ENCODE data around the gene ROBO3.

ROBO3 gene

DNA sequence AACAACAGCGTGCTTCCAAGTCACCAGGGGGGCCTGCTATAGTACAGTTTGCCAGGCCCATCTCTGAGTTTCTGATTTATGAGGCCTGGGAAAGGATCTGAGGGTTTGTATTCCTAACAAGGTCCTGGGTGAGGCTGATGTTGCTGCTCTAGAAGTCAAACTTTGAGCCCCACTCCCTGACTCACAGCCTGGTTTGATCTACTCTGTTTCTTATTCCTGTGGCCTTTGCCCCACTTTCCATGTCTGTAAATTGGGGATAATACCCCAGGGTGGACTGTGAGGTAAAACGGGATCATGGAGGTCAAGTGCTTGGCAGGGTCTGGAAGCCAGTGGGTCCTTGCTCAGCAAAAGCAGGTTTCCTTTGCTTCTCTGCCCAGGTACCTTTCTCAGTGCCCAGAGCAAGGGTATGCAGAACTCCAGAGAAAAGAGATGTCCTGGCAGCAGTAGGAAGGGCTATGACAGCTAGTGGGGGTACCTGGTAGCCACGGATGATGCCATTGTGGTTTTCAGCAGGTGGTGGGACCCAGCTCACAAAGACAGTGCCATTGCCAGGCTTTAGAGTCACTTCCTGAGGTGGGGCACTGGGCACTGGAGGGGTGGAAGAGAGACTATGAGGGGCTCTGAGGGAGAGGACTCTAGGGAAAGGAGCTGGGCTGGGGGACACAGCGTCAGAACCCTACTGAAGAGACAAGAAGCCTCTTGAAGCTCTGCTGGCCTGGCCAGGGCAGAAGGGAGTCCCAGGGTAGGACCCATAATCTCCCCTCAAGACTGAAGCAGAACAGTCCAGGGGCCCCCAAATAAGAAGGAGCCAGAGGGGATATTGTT lies 29.6 kb downstream of the ROBO3 start:
- no peak for DNase-seq

DNA sequence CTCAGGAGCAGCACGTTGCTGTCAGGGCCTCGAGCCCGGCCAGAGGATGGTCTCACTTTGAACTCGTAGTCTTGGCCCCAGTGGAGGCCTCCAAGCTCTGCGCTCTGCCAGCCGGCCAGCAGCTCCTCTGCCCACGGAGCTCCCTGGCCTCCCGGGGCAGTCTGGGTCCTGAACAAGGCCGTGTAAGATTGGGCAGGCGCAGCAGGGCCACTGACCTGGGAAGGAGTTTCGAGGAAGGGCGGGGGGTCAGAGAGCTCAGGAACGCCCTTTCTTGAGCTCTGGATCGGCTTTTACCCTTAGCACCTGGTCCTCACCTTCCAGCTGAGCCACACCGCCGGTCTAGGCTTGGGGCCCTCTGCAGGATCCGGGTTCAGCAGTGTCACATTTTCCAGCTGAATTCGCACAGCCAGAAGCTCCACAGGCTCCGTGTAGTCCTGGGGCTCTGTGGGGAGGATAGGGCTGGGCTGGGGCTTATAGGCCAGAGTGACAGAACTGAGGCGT lies 30.3 kb downstream of the ROBO3 start:
- no peak for DNase-seq

DNA sequence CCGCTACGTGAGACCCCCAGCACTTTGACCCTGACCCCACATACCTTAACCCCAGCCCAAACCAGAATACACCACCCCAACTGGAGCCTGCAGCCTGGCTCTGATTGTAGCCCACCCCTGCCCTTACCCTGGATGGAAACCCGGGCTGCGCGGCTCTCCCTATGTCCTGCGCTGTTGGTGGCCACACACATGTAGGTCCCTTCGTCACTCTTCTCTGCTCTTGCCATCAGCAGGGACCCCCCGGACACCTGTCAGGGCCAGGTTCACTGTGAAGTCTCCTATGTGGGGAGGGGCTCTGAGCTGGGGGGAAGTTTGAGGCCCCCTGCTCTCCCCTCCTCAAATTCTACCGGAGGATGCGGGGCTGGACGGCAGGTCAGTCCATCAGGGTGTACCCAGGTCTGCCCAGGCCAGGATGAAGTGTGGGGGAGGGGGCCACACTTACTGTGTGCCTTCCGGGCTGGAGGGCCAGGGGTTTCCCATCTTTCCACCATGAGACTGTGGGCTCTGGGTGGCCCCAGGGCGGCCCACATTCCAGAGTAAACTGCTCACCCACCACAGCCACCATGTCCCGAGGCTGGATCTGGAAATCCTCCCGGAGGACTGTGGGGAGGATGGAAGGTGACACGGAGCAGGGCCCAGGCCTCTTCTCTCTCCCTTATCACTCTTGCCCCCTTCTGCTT lies 31.0 kb downstream of the ROBO3 start:
- DNase-seq, result no peak

DNA sequence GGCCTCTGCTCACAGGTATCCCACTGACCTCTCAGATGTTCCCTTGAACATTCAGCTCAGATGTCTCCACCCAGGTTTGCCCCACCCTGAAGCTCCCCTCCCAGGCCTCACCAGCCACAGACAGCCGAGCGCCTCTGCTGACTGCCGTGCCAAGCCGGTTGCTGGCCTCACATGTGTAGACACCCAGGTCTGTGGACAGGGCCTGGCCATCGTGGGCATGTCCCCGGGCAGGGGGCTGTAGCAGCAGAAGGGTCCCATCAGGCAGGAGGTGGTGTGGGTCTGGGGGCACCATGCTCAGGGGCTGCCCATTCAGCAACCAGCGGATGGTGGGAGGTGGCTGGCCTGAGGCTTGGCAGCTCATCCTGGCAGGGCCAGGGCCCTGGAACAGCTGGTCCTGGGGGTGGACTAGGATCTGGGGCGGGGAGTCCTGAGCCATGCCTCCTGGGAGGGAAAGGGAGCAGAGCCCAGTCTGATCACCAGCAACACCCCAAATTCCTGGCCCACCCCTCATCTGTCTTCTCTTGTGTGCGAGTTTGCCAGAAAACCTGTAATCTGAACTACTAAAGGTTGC lies 31.7 kb downstream of the ROBO3 start:
- DNase-seq, result no peak

DNA sequence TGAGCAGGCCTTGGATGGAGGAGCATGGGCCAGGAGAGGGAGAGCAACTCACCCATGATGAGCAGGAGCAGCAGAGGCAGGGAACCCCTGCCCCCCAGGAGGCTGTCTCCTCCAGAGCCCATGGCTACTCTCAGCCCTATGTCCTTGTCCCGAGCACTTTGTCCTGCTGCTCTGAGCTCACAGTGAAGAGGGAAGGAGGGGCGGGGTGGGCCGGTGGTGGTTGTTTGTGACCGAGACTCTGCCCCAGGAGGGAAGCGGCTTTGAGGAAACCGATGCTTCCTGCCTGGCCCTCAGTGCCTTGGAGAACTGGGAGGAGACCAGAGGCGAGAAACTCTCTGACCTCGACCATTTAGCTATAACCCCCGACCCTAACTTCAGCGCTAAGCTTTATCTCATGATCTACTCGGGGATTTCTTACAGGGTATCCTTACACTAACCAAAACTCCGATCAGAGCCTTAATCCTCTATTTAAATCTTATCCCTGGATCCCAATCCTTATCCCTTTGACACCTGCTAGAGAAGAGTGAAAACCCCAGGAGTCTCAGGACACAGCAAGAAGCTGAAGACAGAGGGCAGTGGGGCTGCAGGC lies 32.5 kb downstream of the ROBO3 start, which contains the start of gene ROBO4:
Gene ROBO4 (minus strand): TSS at position 192 of the 589 bp plus-strand sequence. CDS start 70 bp downstream, at position 122.
- DNase-seq, result no peak

DNA sequence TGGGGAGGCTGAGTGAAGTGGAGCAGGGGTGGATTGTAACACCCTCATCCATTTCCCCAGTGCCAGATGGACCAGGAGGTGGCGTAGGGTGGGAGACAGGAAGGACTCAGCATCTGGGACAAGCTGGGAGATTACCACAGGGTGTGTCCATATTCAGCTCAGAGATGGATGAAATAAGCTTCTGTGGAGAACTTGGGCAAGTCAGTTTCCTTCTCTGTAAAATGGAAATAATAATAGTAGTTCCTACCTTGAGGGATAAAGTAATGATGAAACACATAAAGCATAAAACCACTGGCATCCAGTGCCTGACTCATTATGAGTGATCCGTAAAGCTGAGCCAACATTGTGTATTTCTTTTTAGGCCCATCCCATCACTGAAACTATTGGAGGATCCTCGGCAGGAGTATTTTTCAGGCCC lies 33.0 kb downstream of the ROBO3 start:
- DNase-seq, result no peak

DNA sequence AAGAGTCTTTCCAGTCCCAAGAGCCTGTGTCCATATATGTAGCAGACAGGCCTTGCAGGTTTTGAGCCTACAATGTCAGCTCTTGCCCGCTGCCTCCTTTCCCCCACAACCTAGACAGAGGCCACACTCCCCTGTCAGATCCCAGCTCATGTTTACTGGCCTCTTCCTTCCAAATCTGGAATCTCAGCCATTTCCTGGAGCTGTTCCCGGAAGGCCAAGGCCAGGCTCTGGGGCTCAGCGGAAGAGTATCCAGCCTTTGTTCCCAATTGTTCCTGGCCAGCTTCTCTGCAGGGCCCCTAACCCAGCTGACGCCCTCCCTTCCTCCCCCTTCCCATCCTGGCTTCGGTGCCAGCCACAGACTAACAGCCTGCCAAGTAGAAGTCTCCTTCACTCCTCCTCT lies 33.5 kb downstream of the ROBO3 start:
- DNase-seq, result no peak

DNA sequence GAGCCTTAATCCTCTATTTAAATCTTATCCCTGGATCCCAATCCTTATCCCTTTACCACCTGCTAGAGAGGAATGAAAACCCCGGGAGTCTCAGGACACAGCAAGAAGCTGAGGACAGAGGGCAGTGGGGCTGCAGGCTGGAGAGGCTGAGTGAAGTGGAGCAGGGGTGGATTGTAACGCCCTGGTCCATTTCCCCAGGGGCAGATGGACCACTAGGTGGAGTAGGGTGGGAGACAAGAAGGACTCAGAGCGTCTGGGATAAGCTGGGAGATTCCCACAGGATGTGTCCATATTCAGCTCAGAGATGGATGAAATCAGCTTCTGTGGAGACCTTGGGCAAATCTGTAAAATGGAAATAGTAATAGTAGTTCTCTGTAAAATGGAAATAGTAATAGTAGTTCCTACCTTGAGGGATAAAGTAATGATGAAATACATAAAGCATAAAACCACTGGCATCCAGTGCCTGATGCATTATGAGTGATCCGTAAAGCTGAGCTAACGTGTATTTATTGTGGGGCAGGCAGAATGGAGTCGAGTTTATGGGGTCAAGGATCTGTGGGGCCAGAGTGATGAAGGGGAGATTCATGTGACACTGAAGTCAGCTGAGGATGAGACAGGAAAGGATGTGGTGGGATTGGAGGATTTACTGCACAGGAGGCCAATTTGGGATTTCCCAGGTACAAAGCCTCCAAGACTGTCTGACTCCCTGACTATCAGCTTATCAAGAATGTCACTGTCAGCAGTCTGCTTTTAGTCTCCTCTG lies 34.3 kb downstream of the ROBO3 start:
- no peak for DNase-seq

DNA sequence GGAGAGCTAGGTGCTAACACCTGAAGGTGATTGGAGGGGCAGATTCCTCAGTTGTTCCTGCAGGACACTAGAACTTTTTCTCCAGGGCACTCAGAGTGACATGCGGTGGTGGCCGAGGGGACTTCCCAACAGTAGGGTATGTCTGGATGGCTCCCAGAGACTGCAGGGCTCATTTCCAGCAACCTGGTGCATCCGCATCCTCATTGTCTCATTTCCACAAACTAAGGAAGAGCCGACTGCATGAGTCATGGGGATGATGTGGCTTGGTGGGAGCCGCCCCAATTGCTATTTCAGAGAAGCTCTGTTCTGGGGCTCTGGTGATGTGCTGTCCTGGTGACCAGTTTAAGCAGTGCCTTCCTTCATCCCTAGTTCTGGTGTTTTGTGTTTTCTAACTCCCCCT lies 35.2 kb downstream of the ROBO3 start:
- DNase-seq, result no peak

DNA sequence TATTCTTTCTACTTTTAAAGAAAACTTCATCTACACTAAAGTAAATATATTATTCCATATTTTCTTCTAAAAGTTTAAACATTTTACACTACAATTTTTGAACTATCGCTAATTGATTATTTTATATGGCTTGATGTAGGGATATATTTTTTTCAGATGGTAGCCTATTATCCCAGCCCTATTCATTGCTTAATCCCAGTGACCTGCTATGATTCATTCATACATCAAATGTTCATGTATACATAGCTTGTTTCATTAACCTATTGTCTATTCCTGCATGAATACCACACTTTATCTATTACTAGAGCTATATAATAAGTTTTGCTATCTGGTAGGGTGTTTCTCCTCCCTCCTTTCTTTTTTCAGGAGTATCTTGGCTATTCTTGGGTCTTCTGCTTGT lies 37.4 kb downstream of the ROBO3 start:
- no peak for DNase-seq

DNA sequence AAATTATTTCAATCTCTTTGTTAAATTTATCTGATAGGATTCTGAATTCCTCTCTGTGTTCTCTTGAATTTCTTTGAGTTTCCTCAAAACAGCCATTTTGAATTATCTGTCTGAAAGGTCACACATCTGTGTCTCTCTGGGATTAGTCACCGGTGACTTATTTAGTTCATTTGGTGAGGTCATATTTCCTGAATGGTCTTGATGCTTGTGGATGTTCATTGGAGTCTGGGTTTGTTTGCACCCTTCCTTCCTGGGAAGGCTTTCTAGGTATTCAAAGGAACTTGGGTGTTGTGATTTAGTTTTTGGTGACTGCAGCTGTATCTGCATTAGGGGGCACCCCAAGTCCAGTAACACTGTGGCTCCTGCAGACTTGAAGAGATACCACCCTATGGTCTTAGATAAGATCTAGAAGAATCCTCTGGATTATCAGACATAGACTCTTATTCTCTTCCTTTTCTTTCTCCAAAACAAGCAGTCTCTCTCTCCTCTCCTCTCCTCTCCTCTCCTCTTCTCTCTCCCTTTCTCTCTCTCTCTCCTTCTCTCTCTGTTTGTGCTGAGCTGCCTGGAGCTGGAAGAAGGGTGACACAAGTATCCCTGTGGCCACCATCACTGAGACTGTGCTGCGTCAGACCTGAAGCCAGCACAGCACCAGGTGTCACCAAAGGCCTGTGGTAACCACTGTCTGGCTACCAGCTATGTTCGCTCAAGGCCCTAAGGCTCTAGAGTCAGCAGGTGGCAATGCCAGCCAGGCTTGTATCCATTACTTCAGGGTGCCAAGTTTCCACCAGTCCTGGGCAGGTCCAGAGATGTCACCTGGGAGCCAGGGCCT lies 50.5 kb downstream of the ROBO3 start:
- no peak for DNase-seq

DNA sequence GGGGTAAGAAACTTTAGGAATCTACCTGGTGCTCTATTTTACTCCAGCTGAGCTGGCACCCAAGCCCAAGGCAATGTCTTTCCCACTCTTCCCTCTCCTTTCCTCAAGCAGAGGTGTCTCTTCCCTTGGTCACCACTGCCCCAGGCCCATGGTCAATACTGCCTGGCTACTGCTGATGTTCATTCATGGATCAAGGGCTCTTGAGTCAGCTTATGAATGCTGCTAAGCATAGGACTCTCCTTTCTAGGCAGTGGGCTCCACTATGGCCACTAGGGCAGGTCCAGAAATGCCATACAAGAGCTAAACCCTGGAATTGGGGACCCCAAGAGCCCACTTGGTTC lies 51.1 kb downstream of the ROBO3 start:
- DNase-seq, result no peak

DNA sequence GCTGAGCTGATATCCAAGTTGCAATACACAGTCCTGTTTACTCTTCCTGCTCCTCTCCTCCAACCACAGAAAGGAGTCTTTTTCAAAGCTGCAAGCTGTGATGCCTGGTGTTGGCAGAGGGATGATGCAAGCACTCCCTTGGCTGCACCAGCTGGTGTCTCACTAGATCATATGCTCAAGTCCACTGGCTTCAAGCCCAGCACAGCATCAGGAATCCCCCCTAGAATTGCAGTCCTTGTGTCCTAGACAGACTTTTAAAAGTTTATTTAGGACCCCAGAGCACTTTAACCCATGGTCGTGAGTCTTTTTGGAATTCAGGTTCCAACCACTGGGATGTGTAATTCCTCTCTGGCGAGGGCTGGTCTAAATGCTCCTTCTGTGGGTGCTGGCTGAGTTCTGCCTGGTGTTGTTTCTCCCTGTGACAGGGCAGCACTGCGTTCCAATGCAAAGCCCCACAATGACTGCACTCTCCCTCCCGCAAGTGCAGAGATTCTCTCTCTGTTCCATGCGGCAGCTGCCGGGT lies 51.9 kb downstream of the ROBO3 start:
- DNase-seq, result no peak

DNA sequence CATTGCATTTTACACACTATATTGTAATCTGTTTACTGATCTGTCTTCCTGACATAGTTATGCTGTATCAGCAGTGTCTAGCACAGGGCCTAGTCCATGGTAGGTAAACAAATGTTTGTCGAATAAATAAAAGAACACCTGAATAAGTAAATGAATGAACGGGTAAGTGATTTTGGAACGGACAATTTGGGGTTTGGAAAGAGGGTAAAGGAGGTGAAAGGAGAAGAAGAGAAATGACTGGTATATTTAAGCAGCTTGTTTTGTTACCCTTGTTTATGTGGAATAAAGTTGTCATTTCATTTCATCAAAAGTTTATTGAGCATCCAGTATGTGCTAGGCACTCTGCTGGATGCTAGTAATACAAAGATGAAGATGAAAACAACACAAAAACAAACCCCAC lies 53.7 kb downstream of the ROBO3 start, which contains the start of gene HEPN1:
Gene HEPN1 (plus strand): TSS at position 301 of the 400 bp plus-strand sequence.
- no peak for DNase-seq

DNA sequence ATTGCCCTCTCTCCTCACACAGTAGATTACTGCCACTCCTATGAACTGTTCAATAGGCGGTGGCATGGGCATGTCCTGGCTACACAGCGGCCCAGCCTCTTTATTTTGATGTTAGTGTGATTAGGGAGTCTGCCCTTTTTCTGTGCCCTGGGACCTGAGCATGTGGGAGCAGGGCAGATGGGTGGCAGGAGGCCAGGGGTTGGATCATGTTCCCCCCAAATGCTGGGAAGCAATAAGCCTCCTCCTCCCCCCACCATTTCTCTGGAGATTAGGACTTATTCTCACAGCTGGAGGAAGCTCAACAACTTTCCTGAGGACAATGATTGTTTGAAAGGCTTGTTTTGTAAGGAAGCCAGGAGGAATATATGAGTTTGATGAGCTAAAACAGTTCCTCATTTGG lies 54.7 kb downstream of the ROBO3 start:
- no peak for DNase-seq

DNA sequence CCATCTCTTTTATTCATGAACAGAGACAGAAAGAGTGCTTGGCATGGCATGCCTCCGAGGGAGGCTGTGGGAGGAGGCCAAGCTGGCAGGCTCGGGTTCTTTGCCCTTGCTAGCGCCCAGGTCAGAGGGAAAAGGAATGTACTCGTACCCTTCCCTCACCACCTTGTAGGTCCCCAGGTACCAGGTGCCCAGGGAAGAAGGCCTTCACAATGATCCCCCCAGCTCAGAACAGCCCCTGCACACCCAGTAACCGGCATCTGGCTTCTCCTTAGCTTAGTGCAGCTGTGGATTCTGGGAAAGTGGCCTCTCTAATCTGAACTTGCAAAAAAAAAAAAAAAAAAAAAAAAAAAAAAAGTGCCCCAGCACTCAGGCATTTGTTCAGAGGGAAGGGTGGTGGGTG lies 55.1 kb downstream of the ROBO3 start:
- no peak for DNase-seq

DNA sequence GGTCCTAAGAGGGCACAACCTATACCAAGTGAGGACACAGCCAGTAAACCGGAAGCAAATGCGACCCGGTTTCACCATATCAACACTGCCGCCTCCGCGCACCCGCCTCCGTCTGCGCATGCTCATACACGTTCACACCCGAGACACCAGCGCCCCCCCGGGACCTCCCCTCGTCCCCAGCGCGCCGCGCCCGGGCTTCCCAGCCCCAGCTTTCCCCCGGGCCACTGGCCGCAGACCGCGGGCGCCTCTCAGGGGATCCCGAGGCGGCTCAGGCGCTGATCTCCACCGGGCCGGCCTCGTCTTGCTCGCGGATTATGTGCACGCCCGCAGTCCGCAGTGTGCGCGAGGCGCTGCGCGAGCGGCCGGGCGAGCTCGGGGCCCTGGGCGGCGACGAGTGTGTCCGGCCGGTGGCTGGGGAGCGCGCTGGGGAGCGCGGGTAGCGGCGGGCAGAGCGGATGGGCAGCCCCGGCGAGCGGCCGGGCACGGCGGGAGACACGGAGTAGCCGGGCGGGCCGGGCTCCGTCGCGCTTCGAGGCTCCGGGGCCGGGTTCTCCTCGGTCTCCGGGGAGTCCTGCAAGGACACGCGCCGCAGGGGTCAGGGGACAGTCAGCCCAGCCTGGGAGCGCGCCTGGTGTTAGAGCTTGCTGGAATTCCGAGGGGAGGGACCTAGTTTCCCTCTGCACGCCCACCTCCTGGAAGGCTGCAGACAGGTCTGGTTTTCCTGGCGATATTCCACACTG lies 55.8 kb downstream of the ROBO3 start:
- no peak for DNase-seq

DNA sequence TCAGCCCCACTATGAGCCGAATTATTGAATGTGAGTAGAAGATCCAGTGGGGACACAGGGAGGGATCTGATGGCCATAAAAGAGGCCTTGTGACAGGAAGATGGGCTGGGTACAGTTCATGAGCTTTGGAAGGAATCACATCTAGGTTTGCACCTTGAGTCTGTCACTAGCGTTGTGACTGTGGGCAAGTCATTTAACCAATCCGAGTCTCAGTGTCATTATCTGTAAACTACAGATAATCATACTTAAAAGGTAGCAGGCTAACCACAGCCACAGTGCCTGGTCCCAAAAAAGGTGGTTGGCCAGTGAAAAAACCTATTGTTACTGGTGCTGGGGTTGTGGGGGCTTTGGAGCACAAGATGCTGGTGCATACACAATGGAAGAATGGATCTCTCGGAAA lies 57.6 kb downstream of the ROBO3 start:
- no peak for DNase-seq

DNA sequence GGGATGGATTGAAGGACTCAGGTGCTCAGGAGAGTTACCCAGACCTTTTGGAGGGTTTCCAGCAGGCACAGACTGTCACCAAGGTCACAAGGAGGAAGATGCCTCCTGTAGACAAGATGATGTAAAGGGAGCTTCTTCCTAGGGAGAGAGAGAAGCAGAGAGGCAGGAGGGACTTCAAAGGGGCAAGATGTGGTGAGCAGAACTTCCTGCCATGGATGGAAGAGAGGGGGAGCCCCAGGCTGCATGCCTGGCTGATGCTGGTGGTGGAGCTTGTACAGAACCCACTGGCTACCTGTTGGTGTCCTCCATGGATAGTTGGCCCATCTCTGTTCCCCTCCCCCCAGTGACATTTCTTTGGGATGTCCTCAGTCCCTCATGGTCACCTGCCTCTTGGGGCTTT lies 58.1 kb downstream of the ROBO3 start:
- no peak for DNase-seq

DNA sequence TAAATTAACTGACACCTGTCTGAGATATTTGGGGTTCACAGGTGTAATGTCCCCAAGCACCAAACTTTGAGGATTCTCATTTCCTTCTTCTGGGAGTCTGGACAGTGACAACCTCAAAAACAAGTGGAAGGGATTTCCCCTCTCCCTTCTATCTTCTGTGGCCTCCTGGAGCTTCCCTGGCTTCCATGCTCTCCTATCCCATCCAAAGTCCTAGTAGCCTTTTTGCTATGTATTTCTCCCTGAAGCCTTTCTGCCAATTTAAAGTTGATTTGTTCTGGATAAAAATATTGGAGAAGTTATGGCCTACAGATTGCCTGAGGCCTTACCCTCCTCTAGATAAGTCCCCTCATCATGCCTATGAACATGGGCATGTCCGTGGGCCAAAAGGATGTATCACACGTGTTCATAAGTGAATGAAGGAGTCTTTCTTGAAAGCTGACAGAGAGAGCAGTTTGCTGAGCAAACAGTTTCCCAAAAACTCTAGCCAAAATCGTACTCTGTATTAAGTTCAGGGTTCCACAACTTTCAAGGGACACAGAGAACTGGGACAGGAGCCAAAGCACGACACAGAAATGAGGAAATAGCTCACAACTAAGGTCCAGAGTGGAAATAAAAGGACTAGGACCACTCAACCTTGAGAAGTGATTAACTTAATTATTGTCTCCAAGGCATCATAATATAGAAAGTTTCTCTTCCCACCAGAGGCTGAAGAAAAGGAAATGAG lies 63.9 kb downstream of the ROBO3 start:
- no peak for DNase-seq
